HG03575 (cell line): ENCODE results near the gene PATE3.

ENCODE experiments used
- ATAC-seq: cut with Tn5 transposase; IDR thresholded peaks from one replicate; pipeline ENCODE4 v1.9.1; 2021; ENCODE audit not compliant: unreplicated experiment, insufficient number of reproducible peaks, low FRiP score; ENCODE audit errors: extremely low read depth

Gene PATE3

GRCh38 chr11:125807909-125808308 is 20.0 kb downstream of the PATE3 start:
- no peak for ATAC-seq

GRCh38 chr11:125833016-125833415 is 45.1 kb downstream of the PATE3 start, which contains the start of gene PATE4:
Gene PATE4, plus strand, starts transcription at chr11:125833316. Its CDS starts 44 bp downstream, at chr11:125833360.
- no peak for ATAC-seq

GRCh38 chr11:125835748-125836147 is 47.8 kb downstream of the PATE3 start:
- no peak for ATAC-seq
